OCI-LY3 (cell line): ENCODE results near the gene PARP12.

Source experiments
- H2AFZ ChIP-seq: fragments of 200-600, 300-600 bp; shearing (Covaris generic); 2 replicates; pipeline ENCODE4 v1.6.0; 2014; ENCODE audit warnings: antibody characterized with exemption, low read depth, low read length
- H3K27ac ChIP-seq: fragments of 200-600, 300-600 bp; sonication (generic); 2 replicates; pipeline ENCODE4 v1.5.1; 2014; ENCODE audit warnings: mild to moderate bottlenecking, low read length, moderate library complexity, mixed read lengths
- H3K27me3 ChIP-seq: fragments of 200-600, 300-600 bp; sonication (generic); 2 replicates; pipeline ENCODE4 v1.6.1; 2014; ENCODE audit warnings: low read depth, low read length, mixed read lengths
- H3K36me3 ChIP-seq: fragments of 200-600, 300-600 bp; sonication (generic); replicated peaks from 2 replicates; pipeline ENCODE3; 2014; ENCODE audit warnings: low read depth, low read length, mixed read lengths
- H3K4me1 ChIP-seq: fragments of 300-600, 200-600 bp; sonication (generic); 2 replicates; pipeline ENCODE4 v1.6.1; 2014; ENCODE audit warnings: low read length, mixed read lengths
- H3K4me2 ChIP-seq: fragments of 200-600, 300-600 bp; sonication (generic); 2 replicates; pipeline ENCODE4 v1.6.1; 2014; ENCODE audit warnings: low read length, mixed read lengths
- H3K4me3 ChIP-seq: fragments of 300-600, 200-600 bp; sonication (generic); 2 replicates; pipeline ENCODE4 v1.5.1; 2014; ENCODE audit warnings: antibody characterized with exemption, mild to moderate bottlenecking, low read length, moderate library complexity
- H3K79me2 ChIP-seq: fragments of 300-600, 200-600 bp; shearing (Covaris generic); 2 replicates; pipeline ENCODE4 v1.6.1; 2014; ENCODE audit warnings: mild to moderate bottlenecking, low read length, mixed read lengths
- H3K9ac ChIP-seq: fragments of 300-600, 200-600 bp; shearing (Covaris generic); 2 replicates; pipeline ENCODE4 v1.6.0; 2014; ENCODE audit warnings: mild to moderate bottlenecking, low read length, moderate library complexity
- H3K9me3 ChIP-seq: fragments of 200-600, 300-600 bp; shearing (Covaris generic); 2 replicates; pipeline ENCODE4 v1.6.1; 2014; ENCODE audit warnings: low read length, mixed read lengths; ENCODE audit not compliant: insufficient read depth
- H4K20me1 ChIP-seq: fragments of 200-600, 300-600 bp; sonication (generic); 2 replicates; pipeline ENCODE4 v1.6.1; 2016; ENCODE audit warnings: low read length, mixed read lengths; ENCODE audit not compliant: insufficient read depth
- CTCF ChIP-seq: fragments of 200-600, 300-600 bp; sonication (generic); IDR thresholded peaks from 2 replicates; pipeline ENCODE4 v1.5.1; 2014; ENCODE audit warnings: antibody characterized with exemption, low read length, low read depth
- EZH2phosphoT487 ChIP-seq: fragments of 200-600 bp; shearing (Covaris generic); IDR thresholded peaks from 2 replicates; pipeline ENCODE4 v1.6.1; 2018; ENCODE audit warnings: antibody characterized with exemption, mixed run types, low read depth

PARP12 gene

DNA sequence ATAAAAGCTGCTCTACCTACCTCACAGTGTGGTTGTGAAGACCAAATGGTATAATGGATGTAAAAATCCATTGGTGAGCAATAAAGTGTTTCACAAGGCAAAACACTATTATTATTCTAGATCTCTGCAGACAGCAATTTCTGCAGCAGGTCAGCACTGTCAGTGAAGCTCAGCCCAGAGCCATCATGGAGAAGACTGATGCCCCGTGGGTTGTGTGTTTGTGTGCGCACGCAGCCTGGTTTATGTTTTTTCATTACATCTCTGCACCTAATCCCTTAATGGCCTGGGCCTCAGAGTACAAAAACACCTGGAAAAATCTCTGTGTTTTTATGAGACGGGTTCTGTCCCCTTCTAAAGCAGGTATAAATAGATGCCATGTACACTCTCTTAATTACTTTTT lies 64.2 kb downstream of the PARP12 start:
- H4K20me1 ChIP-seq = no peaks in the 10 kb centered on the region
- H2AFZ ChIP-seq = no peak overlapping the region
- no peaks in the 10 kb centered on the region for H3K36me3 ChIP-seq
- TF ChIP-seq CTCF (no peak), EZH2phosphoT487 (no peak)
- H3K4me3 ChIP-seq = no peak overlapping the region
- peaks cover 25% of the 10 kb centered on the region for H3K27me3 ChIP-seq
- no peaks in the 10 kb centered on the region for H3K79me2 ChIP-seq
- H3K27ac ChIP-seq = no peak overlapping the region
- H3K9me3 ChIP-seq = no peaks in the 10 kb centered on the region
- no peak overlapping the region for H3K4me2 ChIP-seq
- 0 out of 2 replicates have a peak, but pooled peaks cover under 1% of the 10 kb centered on the region for H3K4me1 ChIP-seq
- H3K9ac ChIP-seq = no peak overlapping the region

GRCh38 chr7:139995017-139995915 lies 67.5 kb downstream of the PARP12 start:
- Histone ChIP-seq H3K4me3 (no peak overlapping the region), H3K27me3 (peaks cover 22% of the 10 kb centered on the region), H3K4me2 (no peak overlapping the region), H3K4me1 (no peaks in the 10 kb centered on the region), H2AFZ (no peak overlapping the region), H3K9ac (no peak overlapping the region), H3K9me3 (no peaks in the 10 kb centered on the region), H3K79me2 (no peaks in the 10 kb centered on the region), H4K20me1 (no peaks in the 10 kb centered on the region), H3K27ac (no peak overlapping the region), H3K36me3 (no peaks in the 10 kb centered on the region)
- no peak for TF ChIP-seq CTCF
- no peak for TF ChIP-seq EZH2phosphoT487

- Histone ChIP-seq H3K27me3 (peaks cover 15% of the 10 kb centered on the region; the same call in 1 of the 2 replicates), H3K4me3 (no peak overlapping the region), H3K36me3 (no peaks in the 10 kb centered on the region), H3K4me2 (no peak overlapping the region), H3K79me2 (no peaks in the 10 kb centered on the region), H4K20me1 (no peaks in the 10 kb centered on the region), H2AFZ (no peak overlapping the region), H3K4me1 (no peaks in the 10 kb centered on the region), H3K9ac (no peak overlapping the region), H3K9me3 (no peaks in the 10 kb centered on the region), H3K27ac (no peak overlapping the region)
- TF ChIP-seq CTCF (no peak), EZH2phosphoT487 (no peak)
Measured at GRCh38 chr7:139994356-139994755, 68.4 kb downstream of the PARP12 start.

- Histone ChIP-seq H4K20me1 (no peaks in the 10 kb centered on the region), H3K79me2 (no peaks in the 10 kb centered on the region), H3K9me3 (no peaks in the 10 kb centered on the region), H3K4me1 (no peaks in the 10 kb centered on the region), H2AFZ (no peak overlapping the region), H3K27ac (no peak overlapping the region), H3K9ac (no peak overlapping the region), H3K27me3 (peaks cover 14% of the 10 kb centered on the region; the same call in 1 of the 2 replicates), H3K36me3 (no peaks in the 10 kb centered on the region), H3K4me3 (no peak overlapping the region), H3K4me2 (no peak overlapping the region)
- TF ChIP-seq EZH2phosphoT487 = no peak
- TF ChIP-seq CTCF = no peak
Measured at GRCh38 chr7:139993592-139993991, 69.2 kb downstream of the PARP12 start.
